H1 (cell line): ENCODE measurements around the gene CD63. TPM values are rescaled to one million over a fixed set of nuclear protein-coding genes. Genes with fewer than 3 reads are reported as not detected.
A peak's percentile ranks its signal among the peaks of the same experiment; 100 is the strongest.

Experiments
- CTCF ChIA-PET: fragments of 300-600 bp; sonication (Branson Sonifier 250); formaldehyde crosslinking; loops from one replicate; lab custom pipeline; 2021; ENCODE audit not compliant: partially characterized antibody; lab: Charles Lee
- POLR2A ChIA-PET: fragments of 300-600 bp; sonication (Branson Sonifier 250); formaldehyde crosslinking; loops from one replicate; lab custom pipeline; 2021; ENCODE audit warnings: inconsistent platforms; ENCODE audit not compliant: partially characterized antibody; lab: Charles Lee
- DNase-seq, 2 experiments: peaks; one replicate each; pipeline versions ENCODE4 v3.0.0 to v3.0.0-alpha.2; 2010 to 2022; ENCODE audit warnings: low spot score in 2 of 2, low read depth in 1 of 2, mixed read lengths in 1 of 2
- FAIRE-seq: peaks from 2 replicates; lab custom pipeline; 2011; peaks lifted over from hg19 to GRCh38; lab: Jason Lieb, UNC
- H2AFZ ChIP-seq: 2 replicates; pipeline ENCODE4 v1.8.1; 2012; ENCODE audit warnings: low read length, inconsistent platforms
- H2AK5ac ChIP-seq: 2 replicates; pipeline ENCODE4 v1.6.1; 2013; ENCODE audit warnings: low read depth, low read length
- H2BK120ac ChIP-seq: replicated peaks from 2 replicates; pipeline ENCODE3; 2013; ENCODE audit warnings: low read depth, low read length, inconsistent platforms
- H2BK12ac ChIP-seq: 2 replicates; pipeline ENCODE4 v1.6.1; 2013; ENCODE audit warnings: low read depth, low read length
- H2BK15ac ChIP-seq: 2 replicates; pipeline ENCODE4 v1.6.1; 2013; ENCODE audit warnings: low read length
- H2BK20ac ChIP-seq: 2 replicates; pipeline ENCODE4 v1.6.1; 2013; ENCODE audit warnings: low read length
- H2BK5ac ChIP-seq: 2 replicates; pipeline ENCODE4 v1.6.1; 2013; ENCODE audit warnings: low read depth, low read length
- H3K14ac ChIP-seq: 2 replicates; pipeline ENCODE4 v1.6.1; 2013; ENCODE audit warnings: inconsistent platforms; ENCODE audit not compliant: insufficient read length
- H3K18ac ChIP-seq: 2 replicates; pipeline ENCODE4 v1.6.1; 2013; ENCODE audit warnings: low read length; ENCODE audit errors: extremely low read depth
- H3K23ac ChIP-seq: 2 replicates; pipeline ENCODE4 v1.6.1; 2013; ENCODE audit warnings: inconsistent platforms; ENCODE audit not compliant: insufficient read length
- H3K23me2 ChIP-seq: 2 replicates; pipeline ENCODE4 v1.6.1; 2013; ENCODE audit warnings: low read depth, low read length
- H3K27ac ChIP-seq: 2 replicates; pipeline ENCODE4 v1.6.1; 2011; ENCODE audit warnings: low read depth, low read length, inconsistent platforms
- H3K27me3 ChIP-seq, 4 experiments: replicated peaks in 1 of 4; 1 replicate in 1 of 4; 2 replicates in 3 of 4; pipeline versions ENCODE4 v1.6.1 to v1.8.1; 2011 to 2013; ENCODE audit warnings: low read length in 3 of 4, mild to moderate bottlenecking in 3 of 4, inconsistent platforms in 2 of 4, mixed read lengths in 2 of 4, moderate library complexity in 1 of 4; ENCODE audit not compliant: control insufficient read depth in 3 of 4, insufficient read depth in 3 of 4; ENCODE audit errors: extremely low read depth in 1 of 4
- H3K36me3 ChIP-seq, 4 experiments: 2 replicates each; pipeline versions ENCODE4 v1.6.1 to v1.8.1; 2011 to 2013; ENCODE audit warnings: mild to moderate bottlenecking in 4 of 4, low read length in 3 of 4, moderate library complexity in 2 of 4, control low read depth in 1 of 4, inconsistent platforms in 1 of 4; ENCODE audit not compliant: insufficient read depth in 4 of 4, control insufficient read depth in 2 of 4
- H3K4ac ChIP-seq: replicated peaks from 2 replicates; pipeline ENCODE3; 2013; ENCODE audit warnings: low read length, low read depth, mixed read lengths, inconsistent platforms; ENCODE audit not compliant: insufficient read length
- H3K4me1 ChIP-seq, 4 experiments: replicated peaks in 1 of 4; 1 replicate in 1 of 4; 2 replicates in 3 of 4; pipeline versions ENCODE4 v1.6.1 to v1.8.1; 2011 to 2013; ENCODE audit warnings: low read length in 3 of 4, inconsistent platforms in 2 of 4, mixed read lengths in 1 of 4; ENCODE audit not compliant: insufficient read depth in 4 of 4, control insufficient read depth in 3 of 4
- H3K4me2 ChIP-seq, 2 experiments: 2 replicates each; pipeline versions ENCODE4 v1.6.1 to v1.8.1; 2011 to 2013; ENCODE audit warnings: low read depth in 2 of 2, low read length in 2 of 2, control low read depth in 1 of 2, inconsistent platforms in 1 of 2, mild to moderate bottlenecking in 1 of 2; ENCODE audit not compliant: insufficient read depth in 1 of 2
- H3K4me3 ChIP-seq, 4 experiments: fragments of 200-600, 300-600 bp in 1 of 4; sonication (generic), shearing (Covaris generic), sonication (Bioruptor Twin) in 1 of 4; 2 replicates each; pipeline versions ENCODE4 v1.5.1 to v1.8.1; 2011 to 2016; ENCODE audit warnings: low read length in 4 of 4, low read depth in 3 of 4, control low read depth in 2 of 4, inconsistent platforms in 2 of 4, mild to moderate bottlenecking in 2 of 4, mixed read lengths in 1 of 4, moderate library complexity in 1 of 4; ENCODE audit not compliant: insufficient read depth in 2 of 4; ENCODE audit errors: extremely low read depth in 1 of 4
- H3K56ac ChIP-seq: replicated peaks from 2 replicates; pipeline ENCODE3; 2013; ENCODE audit warnings: low read depth, mild to moderate bottlenecking, mixed read lengths, low read length, inconsistent platforms; ENCODE audit not compliant: insufficient read length
- H3K79me1 ChIP-seq: 2 replicates; pipeline ENCODE4 v1.6.1; 2013; ENCODE audit warnings: low read depth, low read length, control low read depth
- H3K79me2 ChIP-seq, 2 experiments: 2 replicates each; pipeline versions ENCODE4 v1.6.1 to v1.8.1; 2012 to 2013; ENCODE audit warnings: low read length in 2 of 2, mild to moderate bottlenecking in 2 of 2, inconsistent platforms in 1 of 2; ENCODE audit not compliant: insufficient read depth in 2 of 2, control insufficient read depth in 1 of 2
- H3K9ac ChIP-seq, 4 experiments: replicated peaks in 1 of 4; 1 replicate in 1 of 4; 2 replicates in 3 of 4; pipeline versions ENCODE4 v1.6.1 to v1.8.1; 2011 to 2013; ENCODE audit warnings: low read depth in 3 of 4, low read length in 3 of 4, control low read depth in 2 of 4, mild to moderate bottlenecking in 2 of 4, moderate library complexity in 2 of 4, inconsistent platforms in 1 of 4; ENCODE audit errors: extremely low read depth in 1 of 4
- H3K9me3 ChIP-seq, 2 experiments: 2 replicates each; pipeline versions ENCODE4 v1.6.1 to v1.8.1; 2012 to 2013; ENCODE audit warnings: mild to moderate bottlenecking in 2 of 2, moderate library complexity in 2 of 2, control low read depth in 1 of 2, inconsistent platforms in 1 of 2, low read depth in 1 of 2, low read length in 1 of 2, mixed read lengths in 1 of 2; ENCODE audit not compliant: insufficient read depth in 2 of 2
- H4K20me1 ChIP-seq, 2 experiments: replicated peaks in 1 of 2; 2 replicates each; pipeline versions ENCODE3 to v1.8.1; 2011 to 2013; ENCODE audit warnings: inconsistent platforms in 2 of 2, low read length in 2 of 2, mild to moderate bottlenecking in 1 of 2; ENCODE audit not compliant: insufficient read depth in 2 of 2, control insufficient read depth in 1 of 2
- H4K5ac ChIP-seq: 2 replicates; pipeline ENCODE4 v1.6.1; 2013; ENCODE audit warnings: low read length, low read depth, mixed read lengths, inconsistent platforms; ENCODE audit not compliant: insufficient read length
- H4K8ac ChIP-seq: 2 replicates; pipeline ENCODE4 v1.8.0; 2013; ENCODE audit warnings: mild to moderate bottlenecking, moderate library complexity, low read length, inconsistent platforms; ENCODE audit not compliant: insufficient read depth; ENCODE audit errors: extremely low read depth
- H4K91ac ChIP-seq: replicated peaks from 2 replicates; pipeline ENCODE3; 2013; ENCODE audit warnings: low read length, mixed read lengths, inconsistent platforms; ENCODE audit not compliant: insufficient read length
- BCL11A ChIP-seq, 2 experiments: IDR thresholded peaks; one replicate each; pipeline ENCODE4 v1.6.1; 2011; ENCODE audit warnings: low read depth in 2 of 2, low read length in 2 of 2, mild to moderate bottlenecking in 2 of 2
- CHD1 ChIP-seq: IDR thresholded peaks from 2 replicates; pipeline ENCODE4 v1.6.1; 2012; ENCODE audit warnings: low read depth, low read length, improper control_type of control experiment
- SIN3A ChIP-seq, 2 experiments: IDR thresholded peaks in 1 of 2; conservative IDR thresholded peaks in 1 of 2; 2 replicates each; pipeline ENCODE4 v1.6.1; 2011 to 2012; ENCODE audit warnings: low read length in 2 of 2, improper control_type of control experiment in 1 of 2, low read depth in 1 of 2, mild to moderate bottlenecking in 1 of 2
- WGBS, 2 experiments: shearing (Covaris generic) in 1 of 2; methylation state at CpG; one replicate each; pipeline versions ENCODE4 v1.1.6 to v1.1.7; 2013 to 2015; ENCODE audit warnings: low lambda C conversion rate in 2 of 2, mixed read lengths in 2 of 2, inconsistent platforms in 1 of 2, low coverage in 1 of 2, missing lambda C conversion rate in 1 of 2; ENCODE audit not compliant: insufficient replicate concordance in 2 of 2, insufficient coverage in 1 of 2, insufficient read length in 1 of 2; ENCODE audit errors: extremely low coverage in 1 of 2, missing lambda C conversion rate in 1 of 2; 5-methylcytosine and 5-hydroxymethylcytosine counted together
- polyA plus RNA-seq, 7 experiments: library from polyadenylated mRNA; depleted of rRNA in 3 of 7; stranded (reverse) in 5 of 7; unstranded in 2 of 7; fragments of >200 nt in 5 of 7; fragments of 200-250 nt in 2 of 7; gene quantifications; 1 replicate in 5 of 7; 2 replicates in 1 of 7; 4 replicates in 1 of 7; pipeline versions ENCODE4 v1.2.1 to v1.2.3, GENCODE V29; 2011 to 2013; ENCODE audit warnings: missing spikeins in 2 of 7, mixed read lengths in 2 of 7
- total RNA-seq: library from RNA; stranded (reverse); fragmentation: NEBNext Ultra II Directional; extraction: Animal tissue kit (Norgen Biotek cat#: 25700); gene quantifications from 2 replicates; pipeline ENCODE4 v1.2.1, GENCODE V29; 2021

The CD63 gene
- total and polyA plus RNA-seq, 2 of the 8 experiments (the other 6 are each of a cell fraction or from before 2014, with no cell fraction given): 440 to 526 TPM

DNA sequence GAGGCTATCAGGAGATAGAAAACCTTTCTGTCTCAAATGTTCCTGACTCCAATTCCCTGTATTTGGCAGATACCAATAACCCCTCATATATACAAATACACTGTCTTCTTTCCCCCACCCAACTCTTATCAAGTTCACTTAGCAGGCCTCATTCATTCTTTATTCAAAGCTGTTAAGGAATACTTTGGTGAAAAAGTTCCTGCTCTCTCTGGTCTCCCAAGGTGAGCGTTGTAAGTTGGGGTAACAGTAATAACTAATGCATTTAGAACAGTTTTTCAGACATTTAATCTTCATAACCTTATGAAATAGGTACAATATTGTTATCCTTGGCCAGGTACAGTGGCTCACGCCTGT is 10.2 kb upstream of the CD63 start:
- H3K79me1 ChIP-seq: peaks cover 1% of the 10 kb centered on the region; the same call in 1 of the 2 replicates
- no peaks in the 10 kb centered on the region for H3K27me3 ChIP-seq
- no peak overlapping the region for H4K91ac ChIP-seq
- FAIRE-seq (no peak), DNase-seq (no peak)
- no peak overlapping the region for H4K8ac ChIP-seq
- H2BK5ac ChIP-seq: no peak overlapping the region
- no peak overlapping the region for H3K27ac ChIP-seq
- H3K79me2 ChIP-seq: peaks cover 0 to 6% of the 10 kb centered on the region in 2 experiments; a peak in 2 of 4 replicates
- no peak overlapping the region for H3K9ac ChIP-seq
- H3K9me3 ChIP-seq: no peaks in the 10 kb centered on the region
- H3K36me3 ChIP-seq: no peaks in the 10 kb centered on the region
- H2BK20ac ChIP-seq: no peak overlapping the region
- peak overlapping the region in 1 of 4 experiments; percentile 62; a peak in 2 of 8 replicates for H3K4me3 ChIP-seq
- WGBS, 2 experiments: 87% methylated on average over 2 of the region's 2 CpGs; no CpG with 5 or more reads in 1 of the 2 experiments
- peaks cover 12% of the 10 kb centered on the region for H3K23me2 ChIP-seq
- no peak overlapping the region for H3K56ac ChIP-seq
- no peak overlapping the region for H3K4ac ChIP-seq
- no peak overlapping the region for H3K23ac ChIP-seq
- H2BK120ac ChIP-seq: no peak overlapping the region
- H3K14ac ChIP-seq: no peak overlapping the region
- H4K5ac ChIP-seq: no peak overlapping the region
- H2AFZ ChIP-seq: no peak overlapping the region
- H3K4me2 ChIP-seq: peak overlapping the region; percentile 77 to 86; a peak in 2 of 4 replicates
- ChIA-PET CTCF (interaction anchor here (0.8 to 11.1 kb wide), 43 partner anchors 9 to 1037 kb away, joined by 3 to 229 read pairs (median 8); partner anchors contain the start of genes BLOC1S1, CD63, DNAJC14 and ITGA7), POLR2A (interaction anchor here (0.9 to 34.1 kb wide), 15 partner anchors 10 to 340 kb away, joined by 3 to 809 read pairs (median 6); partner anchors contain the start of genes BLOC1S1, CD63, DGKA and DNAJC14)
- H4K20me1 ChIP-seq: no peaks in the 10 kb centered on the region
- no peak overlapping the region for H3K18ac ChIP-seq
- no peak overlapping the region for H2AK5ac ChIP-seq
- no peak overlapping the region for H2BK15ac ChIP-seq
- no peak overlapping the region for H2BK12ac ChIP-seq
- peaks cover 2 to 24% (median 10%) of the 10 kb centered on the region in 4 experiments; a peak in 6 of 7 replicates for H3K4me1 ChIP-seq
- TF ChIP-seq SIN3A (conservative IDR thresholded peaks at IDR 0.05 in 1 of 2, IDR thresholded peaks at IDR 0.05 in 1 of 2; ENCODE audit: low read depth in 1 of 2, low read length in 2 of 2) (no peak), CHD1 (no peak), BCL11A (IDR thresholded peaks at IDR 0.05; ENCODE audit: low read depth in 2 of 2, low read length in 2 of 2) (no peak)
